Activated T-cell treated with anti-CD3 and anti-CD28 coated beads, Interleukin-2, amount 50 U/mL, for 24 hours (primary cell): ENCODE data around the gene HHLA2.
"Not testable (repeated sequence)": the region's sequence is repeated elsewhere in the genome, so short reads cannot be mapped to it uniquely, and the experiment has no call there.

Experiments used
- DNase-seq: peaks from one replicate; pipeline ENCODE4 v3.0.0-alpha.2; 2020
- H3K27ac Mint-ChIP-seq: 2 replicates; pipeline ENCODE4 v1.8.0; 2020; ENCODE audit warnings: mild to moderate bottlenecking, mixed read lengths
- H3K27me3 Mint-ChIP-seq: 2 replicates; pipeline ENCODE4 v1.8.0; 2020; ENCODE audit warnings: mixed read lengths
- H3K36me3 Mint-ChIP-seq: 2 replicates; pipeline ENCODE4 v1.8.0; 2020; ENCODE audit warnings: low read depth, mixed read lengths
- H3K4me1 Mint-ChIP-seq: 2 replicates; pipeline ENCODE4 v1.8.0; 2020; ENCODE audit warnings: low read depth, mixed read lengths
- H3K4me3 Mint-ChIP-seq: 2 replicates; pipeline ENCODE4 v1.8.0; 2020; ENCODE audit warnings: mild to moderate bottlenecking, moderate library complexity, mixed read lengths
- H3K9me3 Mint-ChIP-seq: 2 replicates; pipeline ENCODE4 v1.8.0; 2020; ENCODE audit warnings: mixed read lengths

HHLA2 gene

DNA sequence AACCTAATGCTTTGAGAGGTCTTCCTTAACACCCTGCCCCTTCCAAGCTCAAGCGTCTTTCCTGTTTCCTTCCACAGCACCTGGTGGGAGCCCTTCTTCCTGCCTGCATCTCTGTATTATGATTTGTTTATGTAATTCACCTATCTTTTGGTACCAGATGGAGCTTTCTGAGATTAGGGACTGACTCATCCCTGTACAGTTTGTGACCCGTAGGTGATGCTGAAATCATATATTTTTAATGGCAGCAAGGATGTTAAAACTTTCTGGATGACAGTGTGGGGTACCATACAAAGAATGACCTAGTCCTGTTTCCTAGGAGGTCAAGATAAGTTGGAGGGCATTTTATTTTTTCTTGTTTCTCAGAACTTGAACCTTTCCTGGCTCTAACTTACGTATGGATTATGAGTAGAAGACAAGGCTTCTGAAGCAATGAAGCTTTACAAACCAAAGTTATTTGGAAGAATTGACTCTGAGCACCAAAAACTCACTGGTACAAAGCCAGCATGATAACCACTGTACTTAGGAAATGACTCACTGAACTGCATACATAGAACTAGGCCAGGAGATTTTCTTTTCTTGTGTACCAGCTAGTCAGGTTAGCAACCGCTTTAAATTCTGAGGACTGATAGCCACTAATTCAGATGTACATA is 46.6 kb downstream of the HHLA2 start:
- Mint-ChIP-seq H3K4me3 (no peak overlapping the region), H3K27me3 (no peaks in the 10 kb centered on the region), H3K36me3 (no peaks in the 10 kb centered on the region), H3K27ac (peak overlapping the region; percentile 85), H3K4me1 (peaks cover 21% of the 10 kb centered on the region), H3K9me3 (no peaks in the 10 kb centered on the region)
- DNase-seq: no peak

DNA sequence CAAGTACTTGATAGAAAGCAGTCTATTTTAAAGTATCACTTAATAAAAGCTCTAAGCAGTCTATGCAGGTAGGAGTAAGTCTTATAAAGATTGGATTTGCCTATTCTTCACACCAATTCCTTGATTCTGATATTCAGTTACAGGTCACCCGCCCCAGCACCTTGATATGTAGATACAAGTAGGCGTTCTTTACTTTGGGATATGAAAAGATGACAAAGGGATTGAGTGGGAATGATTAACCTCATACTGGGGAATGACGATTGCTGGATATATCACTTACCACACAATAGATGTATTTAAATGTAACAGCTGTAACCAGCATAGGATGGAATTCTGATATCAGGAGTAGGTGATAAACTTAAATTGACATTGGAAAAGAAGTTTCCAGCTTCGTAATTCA is 47.1 kb downstream of the HHLA2 start:
- no peaks in the 10 kb centered on the region for H3K9me3 Mint-ChIP-seq
- no peaks in the 10 kb centered on the region for H3K36me3 Mint-ChIP-seq
- H3K4me1 Mint-ChIP-seq: peaks cover 21% of the 10 kb centered on the region
- DNase-seq: no peak
- H3K27me3 Mint-ChIP-seq: no peaks in the 10 kb centered on the region
- no peak overlapping the region for H3K27ac Mint-ChIP-seq
- no peak overlapping the region for H3K4me3 Mint-ChIP-seq

DNA sequence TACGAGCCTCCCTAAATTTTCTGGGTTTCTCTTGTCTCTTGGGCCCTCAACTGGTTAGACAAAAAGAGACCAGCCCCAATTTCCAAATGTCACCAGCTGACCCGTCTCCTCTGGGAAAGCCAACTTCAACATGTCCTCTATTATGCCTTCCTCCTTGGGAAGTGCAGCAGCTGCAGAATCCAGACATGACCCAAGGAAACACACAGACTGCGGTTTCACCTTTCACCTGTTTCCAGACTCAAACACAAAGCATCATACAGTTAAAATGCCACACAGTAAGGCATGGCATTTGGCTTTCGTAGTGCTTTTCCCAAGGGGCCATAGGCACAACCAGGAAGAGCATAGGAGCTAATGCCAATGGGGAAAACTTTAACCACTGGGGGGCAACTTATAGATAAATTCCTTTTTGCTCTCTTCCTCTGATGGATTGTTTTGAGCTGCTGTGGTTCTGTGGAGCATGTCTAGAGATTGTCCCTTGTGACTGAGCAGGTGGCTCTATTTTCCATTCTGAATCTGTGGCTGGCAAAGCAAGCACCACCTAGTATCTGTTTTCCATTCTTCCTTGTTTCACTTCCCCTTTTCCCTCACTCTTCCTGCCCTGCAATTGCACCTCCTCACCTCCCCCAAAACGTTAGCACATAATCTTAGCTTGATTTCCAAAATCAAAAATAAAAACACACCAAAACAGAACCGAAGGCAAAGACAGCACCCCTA is 49.3 kb downstream of the HHLA2 start:
- no peak for DNase-seq
- Mint-ChIP-seq H3K36me3 (no peaks in the 10 kb centered on the region), H3K4me3 (no peak overlapping the region), H3K27me3 (no peaks in the 10 kb centered on the region), H3K27ac (no peak overlapping the region), H3K9me3 (no peaks in the 10 kb centered on the region), H3K4me1 (peaks cover 18% of the 10 kb centered on the region)

DNA sequence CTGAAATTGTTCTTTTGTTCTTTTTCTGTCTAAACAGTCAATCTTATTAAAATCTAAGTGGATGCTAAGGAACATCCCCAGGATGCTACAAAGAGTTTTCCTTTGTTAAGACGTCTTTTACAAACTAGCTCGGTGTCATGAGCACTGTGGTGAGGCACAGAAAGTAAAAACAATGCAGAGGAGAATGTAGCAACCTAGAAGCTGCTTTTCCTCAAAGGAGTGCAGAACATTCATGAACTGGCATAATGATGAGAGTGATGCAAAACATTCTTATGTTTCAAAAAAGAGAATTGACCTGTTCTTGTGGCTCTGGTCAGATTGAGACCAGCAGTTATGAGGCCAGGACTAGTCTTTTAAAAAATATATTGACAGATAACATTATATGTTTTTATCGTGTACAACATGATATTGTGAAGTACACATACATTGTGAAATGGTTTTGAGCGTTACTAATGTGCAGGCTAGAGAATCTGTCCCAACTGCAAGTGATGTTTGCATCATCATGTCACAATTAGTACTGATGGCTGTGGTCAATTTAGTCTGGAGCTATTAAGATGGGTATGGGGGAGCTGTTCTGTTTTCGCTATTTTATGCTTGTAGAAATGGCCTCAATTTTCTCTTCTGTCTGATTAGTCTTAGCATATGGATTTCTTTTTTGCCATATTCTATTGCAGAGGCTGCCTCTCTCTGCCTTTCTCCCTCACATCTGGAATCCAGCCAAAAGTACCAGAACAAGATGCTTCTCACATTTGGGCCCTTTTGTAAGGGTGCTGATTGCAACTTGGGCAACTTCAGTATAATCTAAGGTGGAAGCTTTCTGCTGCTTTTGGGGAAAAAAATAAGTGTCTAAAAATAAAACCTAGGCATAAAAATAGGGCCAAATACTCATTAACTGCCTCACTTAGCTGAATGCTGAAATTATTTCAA is 50.2 kb downstream of the HHLA2 start:
- Mint-ChIP-seq H3K27me3 (no peaks in the 10 kb centered on the region), H3K27ac (no peak overlapping the region), H3K4me3 (no peak overlapping the region), H3K4me1 (peaks cover 18% of the 10 kb centered on the region), H3K9me3 (no peaks in the 10 kb centered on the region), H3K36me3 (no peaks in the 10 kb centered on the region)
- DNase-seq: no peak

DNA sequence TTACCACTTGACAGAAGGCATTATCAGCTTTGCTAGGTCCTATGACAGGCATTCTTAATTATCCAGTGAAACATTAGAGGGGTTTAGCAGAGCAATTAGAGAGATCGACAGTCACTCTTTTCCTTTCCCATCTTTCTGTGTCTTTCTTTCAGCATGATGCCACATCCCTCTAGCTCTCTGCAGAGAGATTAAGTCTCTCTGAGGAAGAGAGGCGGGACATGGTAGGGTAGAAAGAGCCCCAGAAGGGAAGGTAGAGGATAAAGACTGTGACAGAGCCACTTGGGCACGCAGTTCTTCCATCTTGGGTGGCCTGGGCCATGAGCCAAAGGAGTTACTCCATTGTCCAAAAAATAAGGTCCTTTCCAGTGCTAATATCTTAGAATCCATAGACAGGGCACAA is 55.8 kb downstream of the HHLA2 start:
- no peaks in the 10 kb centered on the region for H3K36me3 Mint-ChIP-seq
- DNase-seq: no peak
- H3K27me3 Mint-ChIP-seq: no peaks in the 10 kb centered on the region
- H3K9me3 Mint-ChIP-seq: no peaks in the 10 kb centered on the region
- no peaks in the 10 kb centered on the region for H3K4me1 Mint-ChIP-seq
- no peak overlapping the region for H3K27ac Mint-ChIP-seq
- no peak overlapping the region for H3K4me3 Mint-ChIP-seq

DNA sequence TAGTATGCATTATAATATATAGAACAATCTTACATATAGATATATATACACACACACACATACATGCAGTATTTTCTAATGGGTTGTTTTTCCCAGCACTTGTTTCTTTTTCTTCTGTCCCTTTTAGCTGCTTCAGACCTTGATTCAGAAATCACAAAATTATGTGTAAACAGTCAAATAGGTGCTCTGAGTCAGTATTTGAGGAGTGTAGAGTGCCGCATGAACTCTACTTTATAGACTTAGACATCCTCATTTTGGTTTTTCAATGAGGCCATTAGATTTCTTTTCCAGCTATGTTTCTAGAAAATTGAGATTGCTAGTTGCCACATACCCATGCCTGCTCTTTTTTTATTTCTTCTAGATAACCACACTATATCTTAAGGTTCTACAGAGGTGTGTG is 58.2 kb downstream of the HHLA2 start:
- H3K27ac Mint-ChIP-seq: no peak overlapping the region
- H3K36me3 Mint-ChIP-seq: no peaks in the 10 kb centered on the region
- H3K4me3 Mint-ChIP-seq: no peak overlapping the region

DNA sequence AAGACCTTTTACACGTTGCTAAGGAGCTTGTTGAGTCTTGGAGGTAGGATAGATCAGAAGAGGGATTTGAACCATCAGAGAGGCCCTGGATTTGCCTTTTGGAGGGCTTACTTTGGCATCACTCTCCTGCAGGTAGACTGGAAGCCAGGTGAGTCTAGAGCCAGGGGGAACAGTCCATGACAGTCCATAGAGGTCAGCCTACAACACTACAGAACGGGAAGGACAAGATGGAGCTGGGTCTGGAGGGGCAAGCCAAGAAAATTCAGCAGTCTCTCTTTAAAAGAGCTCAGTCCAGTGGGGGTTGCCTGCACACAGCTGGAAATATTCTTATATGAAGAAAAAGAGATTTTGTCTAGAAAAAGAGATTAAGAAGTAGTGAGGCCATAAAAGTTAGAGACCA is 60.7 kb downstream of the HHLA2 start:
- no peak for DNase-seq
- no peaks in the 10 kb centered on the region for H3K27me3 Mint-ChIP-seq
- no peaks in the 10 kb centered on the region for H3K36me3 Mint-ChIP-seq
- H3K27ac Mint-ChIP-seq: no peak overlapping the region
- no peak overlapping the region for H3K4me3 Mint-ChIP-seq
- H3K9me3 Mint-ChIP-seq: no peaks in the 10 kb centered on the region
- no peaks in the 10 kb centered on the region for H3K4me1 Mint-ChIP-seq

More for the DNA sequence above, 58.2 kb downstream of the HHLA2 start:
- no peak for DNase-seq
- H3K4me1 Mint-ChIP-seq: no peaks in the 10 kb centered on the region
- H3K9me3 Mint-ChIP-seq: no peaks in the 10 kb centered on the region
- no peaks in the 10 kb centered on the region for H3K27me3 Mint-ChIP-seq

DNA sequence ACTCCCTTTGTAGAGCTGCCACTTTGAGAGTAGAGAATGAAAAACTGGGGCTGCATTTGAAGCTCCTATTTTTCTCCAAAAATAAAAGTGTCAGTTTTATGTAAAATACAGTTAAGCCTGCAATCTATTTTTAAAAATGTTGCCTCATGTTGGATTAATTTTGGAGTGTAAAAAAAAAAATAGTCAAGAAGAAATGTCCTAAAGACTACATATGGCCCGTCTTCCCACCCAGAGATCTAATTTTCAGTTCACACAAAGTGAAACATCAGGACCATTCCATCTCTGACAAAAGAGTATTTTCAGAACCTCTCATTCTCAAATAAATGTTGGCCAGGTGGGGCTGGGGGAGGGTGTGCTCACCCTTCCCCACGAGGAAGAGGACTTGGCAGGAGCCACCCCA is 62.7 kb downstream of the HHLA2 start:
- Mint-ChIP-seq H3K4me1 (no peaks in the 10 kb centered on the region), H3K27ac (no peak overlapping the region), H3K9me3 (no peaks in the 10 kb centered on the region), H3K36me3 (no peaks in the 10 kb centered on the region), H3K4me3 (no peak overlapping the region), H3K27me3 (no peaks in the 10 kb centered on the region)
- DNase-seq: no peak

DNA sequence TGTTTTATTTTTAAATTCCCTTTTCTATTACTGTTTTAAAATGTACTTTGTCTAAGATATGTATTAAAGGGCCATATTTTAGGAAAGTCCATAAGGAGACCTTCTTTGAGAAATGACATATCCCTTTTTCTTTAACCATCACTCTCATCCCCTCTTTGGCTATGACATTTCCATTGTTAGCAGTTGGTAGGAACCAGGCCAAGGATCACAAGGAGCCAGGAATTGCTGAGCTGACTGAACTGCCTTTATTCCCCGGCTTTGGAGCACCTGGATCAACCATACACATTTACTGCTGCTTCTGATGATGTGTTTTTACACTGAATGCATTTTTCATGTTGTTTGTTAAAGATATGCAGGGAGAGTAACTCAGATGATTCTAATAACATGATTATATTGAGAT is 79.7 kb downstream of the HHLA2 start:
- Mint-ChIP-seq H3K9me3 (no peaks in the 10 kb centered on the region), H3K27me3 (no peaks in the 10 kb centered on the region), H3K27ac (no peak overlapping the region), H3K36me3 (no peaks in the 10 kb centered on the region), H3K4me1 (no peaks in the 10 kb centered on the region), H3K4me3 (no peak overlapping the region)
- DNase-seq: no peak

DNA sequence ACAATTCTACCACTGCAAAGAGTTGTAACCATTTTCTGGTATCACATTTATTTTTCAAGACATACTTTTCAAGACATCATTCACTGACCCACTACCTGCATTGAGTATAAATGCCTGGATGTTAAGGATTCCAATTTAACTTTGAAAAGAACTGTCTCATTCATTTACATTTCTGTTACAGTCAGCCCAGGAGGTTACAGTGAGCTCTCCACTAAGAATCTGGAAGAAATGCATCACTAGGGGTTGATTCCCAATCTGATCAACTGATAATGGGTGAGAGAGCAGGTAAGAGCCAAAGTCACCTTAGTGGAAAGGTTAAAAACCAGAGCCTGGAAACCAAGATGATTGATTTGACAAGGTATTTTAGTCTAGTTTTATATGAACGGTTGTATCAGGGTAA is 81.0 kb downstream of the HHLA2 start:
- no peak for DNase-seq
- Mint-ChIP-seq H3K27me3 (no peaks in the 10 kb centered on the region), H3K27ac (no peak overlapping the region), H3K4me3 (no peak overlapping the region), H3K4me1 (peaks cover 6% of the 10 kb centered on the region), H3K9me3 (no peaks in the 10 kb centered on the region), H3K36me3 (no peaks in the 10 kb centered on the region)

DNA sequence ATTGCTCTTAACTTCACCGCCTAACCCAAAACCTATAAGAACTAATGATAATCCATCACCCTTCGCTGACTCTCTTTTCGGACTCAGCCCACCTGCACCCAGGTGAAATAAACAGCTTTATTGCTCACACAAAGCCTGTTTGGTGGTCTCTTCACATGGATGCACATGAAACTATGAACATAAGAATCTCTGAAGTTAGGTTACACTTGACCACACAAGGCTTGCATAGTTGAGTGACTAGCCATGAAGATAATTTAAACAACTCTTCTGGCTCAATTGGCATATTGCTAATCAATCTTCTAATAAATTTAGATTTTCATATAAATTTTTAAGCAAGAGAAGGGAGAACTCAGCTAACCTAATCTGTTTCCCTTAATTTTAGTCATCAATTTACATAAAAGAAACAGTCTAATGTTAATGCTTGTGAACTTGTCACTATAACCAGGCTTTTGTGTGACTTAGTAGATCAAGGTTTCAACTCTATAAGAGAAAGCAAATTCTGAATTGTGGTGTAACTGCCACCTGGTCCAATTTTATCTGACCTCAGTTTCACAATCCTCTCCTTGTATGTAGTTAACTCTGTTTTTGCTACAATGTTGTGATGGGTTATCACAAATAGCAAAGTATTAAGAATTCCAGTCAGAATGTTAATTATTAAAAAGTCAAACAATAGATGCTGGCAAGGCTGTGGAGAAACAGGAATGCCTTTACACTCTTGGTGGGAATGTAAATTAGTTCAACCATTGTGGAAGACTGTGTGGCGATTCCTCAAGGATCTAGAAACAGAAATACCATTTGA is 82.0 kb downstream of the HHLA2 start:
- Mint-ChIP-seq H3K27ac (no peak overlapping the region), H3K4me3 (no peak overlapping the region), H3K4me1 (peaks cover 6% of the 10 kb centered on the region), H3K27me3 (no peaks in the 10 kb centered on the region), H3K9me3 (no peaks in the 10 kb centered on the region), H3K36me3 (no peaks in the 10 kb centered on the region)
- DNase-seq: no peak

DNA sequence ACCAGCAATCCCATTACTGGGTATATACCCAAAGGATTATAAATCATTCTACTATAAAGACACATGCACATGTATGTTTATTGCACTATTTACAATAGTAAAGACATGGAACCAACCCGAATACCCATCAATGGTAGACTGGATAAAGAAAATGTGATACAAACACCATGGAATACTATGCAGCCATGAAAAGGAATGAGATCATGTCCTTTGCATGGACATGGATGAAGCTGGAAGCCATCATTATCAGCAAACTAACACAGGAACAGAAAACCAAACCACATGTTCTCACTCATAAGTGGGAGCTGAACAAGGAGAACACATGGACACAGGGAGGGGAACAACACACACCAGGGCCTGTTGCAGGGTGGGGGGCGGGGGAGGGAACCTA is 82.6 kb downstream of the HHLA2 start:
- not testable (repeated sequence) for H3K36me3 Mint-ChIP-seq, H3K27me3 Mint-ChIP-seq, H3K27ac Mint-ChIP-seq, H3K4me3 Mint-ChIP-seq, DNase-seq, H3K4me1 Mint-ChIP-seq, H3K9me3 Mint-ChIP-seq

DNA sequence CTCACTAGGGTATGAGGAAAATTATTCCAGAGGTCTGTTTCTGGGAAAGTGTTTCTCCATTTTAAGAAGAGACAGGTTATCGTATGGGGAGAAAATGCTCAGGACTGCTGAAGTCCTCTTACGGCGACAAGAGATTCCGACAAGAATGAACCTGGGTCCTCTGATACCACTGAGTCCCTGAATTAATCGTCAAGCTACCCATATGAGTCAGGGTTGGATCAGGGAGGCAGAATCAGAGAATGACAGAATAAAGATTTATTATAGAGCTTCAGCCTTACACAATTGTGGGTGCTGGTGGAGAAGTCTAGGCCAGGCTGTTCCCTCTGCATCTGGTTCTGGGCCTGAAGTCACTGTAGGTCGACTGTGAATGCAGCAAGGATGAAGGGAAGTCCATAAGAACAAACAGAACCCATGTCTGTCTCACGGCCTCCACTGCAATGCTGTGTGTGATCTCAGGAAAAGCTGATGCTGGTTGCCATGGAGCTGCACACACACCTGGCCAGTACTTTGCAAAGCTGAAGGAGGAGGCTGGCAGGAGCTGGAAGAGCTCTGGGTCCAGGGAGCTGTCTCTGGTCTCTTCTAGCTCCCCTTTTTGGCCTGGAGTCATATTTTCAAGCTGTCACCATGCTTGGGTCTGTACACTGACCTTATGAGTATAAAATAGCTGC is 83.9 kb downstream of the HHLA2 start:
- DNase-seq: no peak
- no peaks in the 10 kb centered on the region for H3K36me3 Mint-ChIP-seq
- peaks cover 6% of the 10 kb centered on the region for H3K4me1 Mint-ChIP-seq
- no peaks in the 10 kb centered on the region for H3K27me3 Mint-ChIP-seq
- no peaks in the 10 kb centered on the region for H3K9me3 Mint-ChIP-seq
- no peak overlapping the region for H3K27ac Mint-ChIP-seq
- no peak overlapping the region for H3K4me3 Mint-ChIP-seq
